CD4-positive, alpha-beta T cell treated with Interleukin-10 for 1 hour (primary cell): ENCODE results near the gene EHD1.
A peak's percentile ranks its signal among the peaks of the same experiment; 100 is the strongest.
"Not testable (repeated sequence)": the region's sequence is repeated elsewhere in the genome, so short reads cannot be mapped to it uniquely, and the experiment has no call there.

Experiments
- DNase-seq: peaks from one replicate; pipeline ENCODE4 v3.0.0-alpha.2; 2020

Gene EHD1

GRCh38 chr11:64855596-64856304 lies 22.7 kb downstream of the EHD1 start:
- DNase-seq: no peak

- no peak for DNase-seq
Observed at GRCh38 chr11:64854534-64855502, 23.6 kb downstream of the EHD1 start.

- DNase-seq: no peak
Observed at GRCh38 chr11:64854157-64854533, 24.3 kb downstream of the EHD1 start.

- no peak for DNase-seq
Observed at GRCh38 chr11:64853709-64854108, 24.7 kb downstream of the EHD1 start.

- DNase-seq: no peak
Observed at GRCh38 chr11:64852804-64853509, 25.5 kb downstream of the EHD1 start.

GRCh38 chr11:64851831-64852351 lies 26.5 kb downstream of the EHD1 start:
- DNase-seq: no peak

GRCh38 chr11:64850979-64851567 lies 27.3 kb downstream of the EHD1 start:
- DNase-seq: peak; percentile 75

GRCh38 chr11:64849598-64850356 lies 28.6 kb downstream of the EHD1 start:
- no peak for DNase-seq

GRCh38 chr11:64848826-64849597 lies 29.4 kb downstream of the EHD1 start:
- no peak for DNase-seq

GRCh38 chr11:64848214-64848825 lies 30.1 kb downstream of the EHD1 start:
- DNase-seq: no peak

- DNase-seq: peak; percentile 92
Observed at GRCh38 chr11:64846998-64847666, 31.3 kb downstream of the EHD1 start.

GRCh38 chr11:64845776-64846129 lies 32.7 kb downstream of the EHD1 start:
- DNase-seq: not testable (repeated sequence)

- no peak for DNase-seq
Observed at GRCh38 chr11:64845129-64845775, 33.2 kb downstream of the EHD1 start.

GRCh38 chr11:64844330-64845128 lies 33.9 kb downstream of the EHD1 start, which contains the start of gene CDC42BPG:
TSS of gene CDC42BPG (minus strand) at chr11:64844653. CDS start at chr11:64844569, 84 bp downstream.
- peak; percentile 84 for DNase-seq

- DNase-seq: no peak
Observed at GRCh38 chr11:64843686-64844329, 34.6 kb downstream of the EHD1 start.

GRCh38 chr11:64842851-64843685 lies 35.4 kb downstream of the EHD1 start:
- DNase-seq: no peak

GRCh38 chr11:64842366-64842759 lies 36.1 kb downstream of the EHD1 start:
- no peak for DNase-seq
